ENCODE measurements around the gene GRAMD2A.

The GRAMD2A gene

DNA sequence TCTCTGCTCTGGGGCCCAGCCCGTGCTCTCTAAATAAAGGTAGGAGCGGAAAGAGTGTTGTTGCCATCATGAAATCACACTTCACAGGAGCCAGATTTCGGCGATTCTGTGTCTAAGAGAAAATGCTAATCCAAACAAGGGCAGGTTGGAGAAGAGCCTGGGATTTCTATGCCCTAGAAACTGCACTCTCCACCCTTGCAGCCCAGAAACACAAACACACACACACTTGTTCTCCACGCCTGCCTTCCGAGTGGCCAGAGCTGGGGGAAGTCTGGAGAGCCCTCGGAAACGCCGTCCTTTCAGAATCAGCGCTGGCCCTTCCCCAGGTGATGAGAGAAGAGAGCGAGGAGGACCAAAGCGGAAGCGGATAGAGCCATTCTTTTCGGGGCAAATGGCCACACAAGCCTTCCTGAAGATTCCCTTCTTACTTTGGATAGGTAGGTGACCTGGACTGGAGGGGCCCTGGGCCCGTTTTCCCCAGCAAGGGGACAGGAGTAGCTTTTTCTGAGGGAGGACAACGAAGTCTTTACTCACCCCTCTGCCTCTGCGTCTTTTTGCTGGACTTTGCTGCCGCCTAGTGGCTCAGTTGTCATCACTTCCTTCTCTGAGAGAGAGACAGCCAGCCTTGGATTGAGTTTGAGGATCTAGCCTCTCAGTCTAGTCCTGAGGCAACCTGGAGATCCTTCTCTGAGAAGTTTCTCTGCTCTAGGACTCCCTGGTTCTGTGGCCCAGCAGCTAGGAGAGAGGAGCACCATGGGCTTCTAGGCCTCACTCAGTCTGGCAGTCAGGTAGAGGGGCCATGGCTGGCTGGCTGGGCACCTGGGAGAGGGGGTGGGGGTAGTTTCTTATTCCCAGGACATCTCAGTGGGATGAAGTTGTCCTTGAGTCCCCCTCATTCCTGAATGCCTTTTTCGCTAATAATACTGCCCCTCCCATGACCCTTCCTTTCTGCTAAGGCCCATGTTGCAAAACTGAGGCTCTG lies 41.7 kb downstream of the GRAMD2A start (continued):
- TF ChIP-seq ZNF121 (tag by site-specific recombination; IDR thresholded peaks at IDR 0.05) = no peak
- TF ChIP-seq ZBTB17 (tag by site-specific recombination; IDR thresholded peaks at IDR 0.05) = peak; percentile 70
- TF ChIP-seq, protein P1, sequence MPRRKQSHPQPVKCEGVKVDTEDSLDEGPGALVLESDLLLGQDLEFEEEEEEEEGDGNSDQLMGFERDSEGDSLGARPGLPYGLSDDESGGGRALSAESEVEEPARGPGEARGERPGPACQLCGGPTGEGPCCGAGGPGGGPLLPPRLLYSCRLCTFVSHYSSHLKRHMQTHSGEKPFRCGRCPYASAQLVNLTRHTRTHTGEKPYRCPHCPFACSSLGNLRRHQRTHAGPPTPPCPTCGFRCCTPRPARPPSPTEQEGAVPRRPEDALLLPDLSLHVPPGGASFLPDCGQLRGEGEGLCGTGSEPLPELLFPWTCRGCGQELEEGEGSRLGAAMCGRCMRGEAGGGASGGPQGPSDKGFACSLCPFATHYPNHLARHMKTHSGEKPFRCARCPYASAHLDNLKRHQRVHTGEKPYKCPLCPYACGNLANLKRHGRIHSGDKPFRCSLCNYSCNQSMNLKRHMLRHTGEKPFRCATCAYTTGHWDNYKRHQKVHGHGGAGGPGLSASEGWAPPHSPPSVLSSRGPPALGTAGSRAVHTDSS (tag by site-specific recombination; IDR thresholded peaks at IDR 0.05) = no peak

DNA sequence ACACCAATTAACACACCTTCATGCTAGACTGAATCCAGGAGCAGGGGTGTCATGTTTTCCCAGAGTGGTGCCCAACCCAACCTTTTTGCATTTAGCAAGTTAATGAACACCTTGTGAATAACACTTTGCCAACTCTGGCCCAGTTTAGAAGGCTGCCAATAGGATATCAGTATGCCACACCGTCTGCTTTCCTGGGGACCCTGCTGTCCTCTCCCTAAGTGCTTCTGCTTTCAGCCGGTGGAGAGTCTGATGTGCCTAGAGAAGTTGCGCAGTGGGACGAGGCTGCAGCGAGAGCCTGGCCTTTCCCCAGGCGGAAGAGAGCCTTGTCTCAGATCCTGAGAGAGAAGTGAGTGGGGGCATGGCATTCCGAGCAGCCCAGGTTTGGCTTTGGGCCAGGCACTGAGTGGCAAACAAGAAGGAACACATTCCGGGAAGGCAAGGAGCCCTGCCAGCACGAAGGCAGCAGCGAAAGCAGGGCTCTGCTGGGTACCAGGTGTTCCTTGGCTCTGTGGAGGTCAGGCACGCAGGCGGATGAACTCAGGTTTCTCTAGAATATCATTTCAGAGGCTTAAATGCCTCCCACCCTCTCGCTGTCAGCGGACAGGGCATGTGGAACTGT lies 42.5 kb downstream of the GRAMD2A start:
- Histone ChIP-seq H3K4me1 (ENCODE audit: control insufficient read depth, insufficient read depth, low read length) (peaks cover 13% of the 10 kb centered on the region), H3K36me3 (ENCODE audit: control insufficient read depth in 2 of 2, insufficient read depth in 1 of 2, low read length in 2 of 2) (no peaks in the 10 kb centered on the region), H3K4me3 (ENCODE audit: low read depth, low read length) (no peak overlapping the region), H3K27ac (ENCODE audit: extremely low read depth, low read depth, low read length) (peak overlapping the region; percentile 25; the same call in 1 of the 2 replicates), H3K9me3 (ENCODE audit: control insufficient read depth, insufficient read depth, low read depth, low read length) (no peaks in the 10 kb centered on the region)
- CTCF ChIA-PET = interaction anchor here (0.7 to 2.8 kb wide), 16 partner anchors 9 to 838 kb away, joined by 3 to 47 read pairs (median 10); no protein-coding TSS in a partner anchor
- POLR2A ChIA-PET = no interaction called here
- TF ChIP-seq, protein P2, sequence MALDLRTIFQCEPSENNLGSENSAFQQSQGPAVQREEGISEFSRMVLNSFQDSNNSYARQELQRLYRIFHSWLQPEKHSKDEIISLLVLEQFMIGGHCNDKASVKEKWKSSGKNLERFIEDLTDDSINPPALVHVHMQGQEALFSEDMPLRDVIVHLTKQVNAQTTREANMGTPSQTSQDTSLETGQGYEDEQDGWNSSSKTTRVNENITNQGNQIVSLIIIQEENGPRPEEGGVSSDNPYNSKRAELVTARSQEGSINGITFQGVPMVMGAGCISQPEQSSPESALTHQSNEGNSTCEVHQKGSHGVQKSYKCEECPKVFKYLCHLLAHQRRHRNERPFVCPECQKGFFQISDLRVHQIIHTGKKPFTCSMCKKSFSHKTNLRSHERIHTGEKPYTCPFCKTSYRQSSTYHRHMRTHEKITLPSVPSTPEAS (tag by site-specific recombination; IDR thresholded peaks at IDR 0.05) = no peak
- no peak for TF ChIP-seq ZNF311 (tag by site-specific recombination; IDR thresholded peaks at IDR 0.05; ENCODE audit: borderline replicate concordance)
- TF ChIP-seq ZNF792 (tag by site-specific recombination; IDR thresholded peaks at IDR 0.05) = 0 out of 2 replicates have a peak, but pooled peaks have one; percentile 40
- TF ChIP-seq, protein P3, sequence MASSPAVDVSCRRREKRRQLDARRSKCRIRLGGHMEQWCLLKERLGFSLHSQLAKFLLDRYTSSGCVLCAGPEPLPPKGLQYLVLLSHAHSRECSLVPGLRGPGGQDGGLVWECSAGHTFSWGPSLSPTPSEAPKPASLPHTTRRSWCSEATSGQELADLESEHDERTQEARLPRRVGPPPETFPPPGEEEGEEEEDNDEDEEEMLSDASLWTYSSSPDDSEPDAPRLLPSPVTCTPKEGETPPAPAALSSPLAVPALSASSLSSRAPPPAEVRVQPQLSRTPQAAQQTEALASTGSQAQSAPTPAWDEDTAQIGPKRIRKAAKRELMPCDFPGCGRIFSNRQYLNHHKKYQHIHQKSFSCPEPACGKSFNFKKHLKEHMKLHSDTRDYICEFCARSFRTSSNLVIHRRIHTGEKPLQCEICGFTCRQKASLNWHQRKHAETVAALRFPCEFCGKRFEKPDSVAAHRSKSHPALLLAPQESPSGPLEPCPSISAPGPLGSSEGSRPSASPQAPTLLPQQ (tag by site-specific recombination; IDR thresholded peaks at IDR 0.05) = peak; percentile 69
- no peak for TF ChIP-seq KLF9 (tag by site-specific recombination; IDR thresholded peaks at IDR 0.05; ENCODE audit: low read depth)
- 0 out of 2 replicates have a peak, but pooled peaks have one; percentile 26 for TF ChIP-seq ZNF404 (tag by site-specific recombination; IDR thresholded peaks at IDR 0.05)
- TF ChIP-seq, protein P4, sequence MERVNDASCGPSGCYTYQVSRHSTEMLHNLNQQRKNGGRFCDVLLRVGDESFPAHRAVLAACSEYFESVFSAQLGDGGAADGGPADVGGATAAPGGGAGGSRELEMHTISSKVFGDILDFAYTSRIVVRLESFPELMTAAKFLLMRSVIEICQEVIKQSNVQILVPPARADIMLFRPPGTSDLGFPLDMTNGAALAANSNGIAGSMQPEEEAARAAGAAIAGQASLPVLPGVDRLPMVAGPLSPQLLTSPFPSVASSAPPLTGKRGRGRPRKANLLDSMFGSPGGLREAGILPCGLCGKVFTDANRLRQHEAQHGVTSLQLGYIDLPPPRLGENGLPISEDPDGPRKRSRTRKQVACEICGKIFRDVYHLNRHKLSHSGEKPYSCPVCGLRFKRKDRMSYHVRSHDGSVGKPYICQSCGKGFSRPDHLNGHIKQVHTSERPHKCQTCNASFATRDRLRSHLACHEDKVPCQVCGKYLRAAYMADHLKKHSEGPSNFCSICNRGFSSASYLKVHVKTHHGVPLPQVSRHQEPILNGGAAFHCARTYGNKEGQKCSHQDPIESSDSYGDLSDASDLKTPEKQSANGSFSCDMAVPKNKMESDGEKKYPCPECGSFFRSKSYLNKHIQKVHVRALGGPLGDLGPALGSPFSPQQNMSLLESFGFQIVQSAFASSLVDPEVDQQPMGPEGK (tag by site-specific recombination; IDR thresholded peaks at IDR 0.05) = peak; percentile 36; the same call in 1 of the 2 replicates
- TF ChIP-seq ZNF416 (tag by site-specific recombination; IDR thresholded peaks at IDR 0.05) = no peak
- TF ChIP-seq EGR2 (tag by site-specific recombination; IDR thresholded peaks at IDR 0.05; ENCODE audit: low read depth) = 0 out of 2 replicates have a peak, but pooled peaks have one; percentile 16
- peak; percentile 71; the same call in 1 of the 2 replicates for TF ChIP-seq ZBTB48 (tag by site-specific recombination; IDR thresholded peaks at IDR 0.05)
- no peak for TF ChIP-seq ZNF239 (tag by site-specific recombination; IDR thresholded peaks at IDR 0.05)
- TF ChIP-seq ZNF510 (tag by site-specific recombination; IDR thresholded peaks at IDR 0.05; ENCODE audit: insufficient replicate concordance) = no peak
- no peak for TF ChIP-seq ZNF433 (tag by site-specific recombination; IDR thresholded peaks at IDR 0.05; ENCODE audit: low read depth)
- peak; percentile 82 for TF ChIP-seq ZBTB17 (tag by site-specific recombination; IDR thresholded peaks at IDR 0.05)
- TF ChIP-seq ZNF677 (tag by site-specific recombination; IDR thresholded peaks at IDR 0.05) = 0 out of 2 replicates have a peak, but pooled peaks have one; percentile 42
- TF ChIP-seq ZIC2 (tag by site-specific recombination; IDR thresholded peaks at IDR 0.05) = 0 out of 2 replicates have a peak, but pooled peaks have one; percentile 22
- TF ChIP-seq ZNF561 (tag by site-specific recombination; IDR thresholded peaks at IDR 0.05; ENCODE audit: borderline replicate concordance) = 0 out of 2 replicates have a peak, but pooled peaks have one; percentile 19
- no peak for TF ChIP-seq KLF16 (tag by site-specific recombination; IDR thresholded peaks at IDR 0.05)
- TF ChIP-seq, protein P5, sequence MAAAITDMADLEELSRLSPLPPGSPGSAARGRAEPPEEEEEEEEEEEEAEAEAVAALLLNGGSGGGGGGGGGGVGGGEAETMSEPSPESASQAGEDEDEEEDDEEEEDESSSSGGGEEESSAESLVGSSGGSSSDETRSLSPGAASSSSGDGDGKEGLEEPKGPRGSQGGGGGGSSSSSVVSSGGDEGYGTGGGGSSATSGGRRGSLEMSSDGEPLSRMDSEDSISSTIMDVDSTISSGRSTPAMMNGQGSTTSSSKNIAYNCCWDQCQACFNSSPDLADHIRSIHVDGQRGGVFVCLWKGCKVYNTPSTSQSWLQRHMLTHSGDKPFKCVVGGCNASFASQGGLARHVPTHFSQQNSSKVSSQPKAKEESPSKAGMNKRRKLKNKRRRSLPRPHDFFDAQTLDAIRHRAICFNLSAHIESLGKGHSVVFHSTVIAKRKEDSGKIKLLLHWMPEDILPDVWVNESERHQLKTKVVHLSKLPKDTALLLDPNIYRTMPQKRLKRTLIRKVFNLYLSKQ (tag by site-specific recombination; IDR thresholded peaks at IDR 0.05; ENCODE audit: borderline replicate concordance) = no peak
- no peak for TF ChIP-seq ZNF274 (IDR thresholded peaks at IDR 0.05; ENCODE audit: low read length)
- TF ChIP-seq ZNF274 (tag by site-specific recombination; IDR thresholded peaks at IDR 0.05; ENCODE audit: borderline replicate concordance) = no peak
- TF ChIP-seq, protein P6, sequence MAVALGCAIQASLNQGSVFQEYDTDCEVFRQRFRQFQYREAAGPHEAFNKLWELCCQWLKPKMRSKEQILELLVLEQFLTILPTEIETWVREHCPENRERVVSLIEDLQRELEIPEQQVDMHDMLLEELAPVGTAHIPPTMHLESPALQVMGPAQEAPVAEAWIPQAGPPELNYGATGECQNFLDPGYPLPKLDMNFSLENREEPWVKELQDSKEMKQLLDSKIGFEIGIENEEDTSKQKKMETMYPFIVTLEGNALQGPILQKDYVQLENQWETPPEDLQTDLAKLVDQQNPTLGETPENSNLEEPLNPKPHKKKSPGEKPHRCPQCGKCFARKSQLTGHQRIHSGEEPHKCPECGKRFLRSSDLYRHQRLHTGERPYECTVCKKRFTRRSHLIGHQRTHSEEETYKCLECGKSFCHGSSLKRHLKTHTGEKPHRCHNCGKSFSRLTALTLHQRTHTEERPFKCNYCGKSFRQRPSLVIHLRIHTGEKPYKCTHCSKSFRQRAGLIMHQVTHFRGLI (tag by site-specific recombination; IDR thresholded peaks at IDR 0.05) = peak; percentile 36

All from HEK293 (cell line).